ENCODE results near the gene LRRC9. TPM values are rescaled to one million over a fixed set of nuclear protein-coding genes. Genes with fewer than 3 reads are reported as not detected.
"Not testable (repeated sequence)": the region's sequence is repeated elsewhere in the genome, so short reads cannot be mapped to it uniquely, and the experiment has no call there.

Gene LRRC9
- total and polyA plus RNA-seq, 5 donors from 2014 or later = not detected

GRCh38 chr14:59997449-59997848 is 77.5 kb downstream of the LRRC9 start:
- Mint-ChIP-seq H3K36me3 (no peaks in the 10 kb centered on the region), H3K27me3 (no peaks in the 10 kb centered on the region), H3K27ac (no peak overlapping the region), H3K4me3 (no peak overlapping the region), H3K4me1 (no peaks in the 10 kb centered on the region), H3K9me3 (peaks cover 0 to 1% (median 0%) of the 10 kb centered on the region in 7 donors)
- ATAC-seq (ENCODE audit: low read depth in 2 of 2) (no peak), DNase-seq (no peak)
- no peaks in the 10 kb centered on the region for H3K9me3 ChIP-seq (ENCODE audit: control insufficient read depth in 2 of 2, low read length in 2 of 2)
- H3K36me3 ChIP-seq (ENCODE audit: control insufficient read depth, insufficient read depth, low read length) = no peaks in the 10 kb centered on the region
- H3K4me3 ChIP-seq (ENCODE audit: low read depth, low read length) = no peak overlapping the region
- peaks cover 5% of the 10 kb centered on the region for H3K27me3 ChIP-seq (ENCODE audit: control insufficient read depth, insufficient read depth, low read length)
- H3K27ac ChIP-seq (ENCODE audit: insufficient read depth, low read length, poor library complexity, severe bottlenecking) = no peak overlapping the region
- no peaks in the 10 kb centered on the region for H3K4me1 ChIP-seq (ENCODE audit: control insufficient read depth, insufficient read depth, low read length, poor library complexity, severe bottlenecking)

GRCh38 chr14:59997966-59998365 is 78.0 kb downstream of the LRRC9 start:
- Histone ChIP-seq H3K4me3 (ENCODE audit: low read depth, low read length) (no peak overlapping the region), H3K9me3 (ENCODE audit: control insufficient read depth in 2 of 2, low read length in 2 of 2) (no peaks in the 10 kb centered on the region), H3K27me3 (ENCODE audit: control insufficient read depth, insufficient read depth, low read length) (peaks cover 7% of the 10 kb centered on the region), H3K4me1 (ENCODE audit: control insufficient read depth, insufficient read depth, low read length, poor library complexity, severe bottlenecking) (no peaks in the 10 kb centered on the region), H3K36me3 (ENCODE audit: control insufficient read depth, insufficient read depth, low read length) (no peaks in the 10 kb centered on the region), H3K27ac (ENCODE audit: insufficient read depth, low read length, poor library complexity, severe bottlenecking) (no peak overlapping the region)
- H3K27me3 Mint-ChIP-seq = no peaks in the 10 kb centered on the region
- H3K27ac Mint-ChIP-seq = no peak overlapping the region
- no peak overlapping the region for H3K4me3 Mint-ChIP-seq
- peaks cover 0 to 1% (median 0%) of the 10 kb centered on the region in 7 donors for H3K9me3 Mint-ChIP-seq
- no peak for DNase-seq
- no peaks in the 10 kb centered on the region for H3K36me3 Mint-ChIP-seq
- ATAC-seq (ENCODE audit: low read depth in 2 of 2) = no peak
- no peaks in the 10 kb centered on the region for H3K4me1 Mint-ChIP-seq

GRCh38 chr14:59998564-59998963 is 78.6 kb downstream of the LRRC9 start:
- H3K36me3 Mint-ChIP-seq = no peaks in the 10 kb centered on the region
- H3K9me3 Mint-ChIP-seq = peaks cover 0 to 1% (median 0%) of the 10 kb centered on the region in 7 donors
- H3K27ac Mint-ChIP-seq = no peak overlapping the region
- ATAC-seq (ENCODE audit: low read depth in 2 of 2) (no peak), DNase-seq (no peak)
- Histone ChIP-seq H3K4me1 (ENCODE audit: control insufficient read depth, insufficient read depth, low read length, poor library complexity, severe bottlenecking) (no peaks in the 10 kb centered on the region), H3K27me3 (ENCODE audit: control insufficient read depth, insufficient read depth, low read length) (peaks cover 7% of the 10 kb centered on the region), H3K27ac (ENCODE audit: insufficient read depth, low read length, poor library complexity, severe bottlenecking) (no peak overlapping the region), H3K4me3 (ENCODE audit: low read depth, low read length) (no peak overlapping the region), H3K9me3 (ENCODE audit: control insufficient read depth in 2 of 2, low read length in 2 of 2) (no peaks in the 10 kb centered on the region), H3K36me3 (ENCODE audit: control insufficient read depth, insufficient read depth, low read length) (no peaks in the 10 kb centered on the region)
- no peaks in the 10 kb centered on the region for H3K27me3 Mint-ChIP-seq
- no peaks in the 10 kb centered on the region for H3K4me1 Mint-ChIP-seq
- H3K4me3 Mint-ChIP-seq = no peak overlapping the region

GRCh38 chr14:60002819-60003492 is 83.0 kb downstream of the LRRC9 start:
- no peaks in the 10 kb centered on the region for H3K4me1 Mint-ChIP-seq
- no peaks in the 10 kb centered on the region for H3K36me3 Mint-ChIP-seq
- no peak overlapping the region for H3K27ac ChIP-seq (ENCODE audit: insufficient read depth, low read length, poor library complexity, severe bottlenecking)
- no peak for DNase-seq
- H3K9me3 Mint-ChIP-seq = no peaks in the 10 kb centered on the region
- peaks cover 6% of the 10 kb centered on the region for H3K27me3 Mint-ChIP-seq
- peaks cover 3% of the 10 kb centered on the region for H3K27me3 ChIP-seq (ENCODE audit: control insufficient read depth, insufficient read depth, low read length)
- H3K27ac Mint-ChIP-seq = no peak overlapping the region
- H3K9me3 ChIP-seq (ENCODE audit: control insufficient read depth in 2 of 2, low read length in 2 of 2) = no peaks in the 10 kb centered on the region
- H3K4me3 ChIP-seq (ENCODE audit: low read depth, low read length) = no peak overlapping the region
- no peak for ATAC-seq (ENCODE audit: low read depth in 2 of 2)
- no peaks in the 10 kb centered on the region for H3K4me1 ChIP-seq (ENCODE audit: control insufficient read depth, insufficient read depth, low read length, poor library complexity, severe bottlenecking)
- no peak overlapping the region for H3K4me3 Mint-ChIP-seq
- no peaks in the 10 kb centered on the region for H3K36me3 ChIP-seq (ENCODE audit: control insufficient read depth, insufficient read depth, low read length)

- DNase-seq (no peak), ATAC-seq (ENCODE audit: low read depth in 2 of 2) (no peak)
- H3K9me3 Mint-ChIP-seq = peaks cover 0 to under 1% (median 0%) of the 10 kb centered on the region in 7 donors
- H3K4me3 Mint-ChIP-seq = no peak overlapping the region
- H3K27me3 Mint-ChIP-seq = peaks cover 10% of the 10 kb centered on the region
- no peaks in the 10 kb centered on the region for H3K4me1 Mint-ChIP-seq
- Histone ChIP-seq H3K4me3 (ENCODE audit: low read depth, low read length) (no peak overlapping the region), H3K27me3 (ENCODE audit: control insufficient read depth, insufficient read depth, low read length) (peaks cover 5% of the 10 kb centered on the region), H3K4me1 (ENCODE audit: control insufficient read depth, insufficient read depth, low read length, poor library complexity, severe bottlenecking) (no peaks in the 10 kb centered on the region), H3K9me3 (ENCODE audit: control insufficient read depth in 2 of 2, low read length in 2 of 2) (no peaks in the 10 kb centered on the region), H3K27ac (ENCODE audit: insufficient read depth, low read length, poor library complexity, severe bottlenecking) (no peak overlapping the region), H3K36me3 (ENCODE audit: control insufficient read depth, insufficient read depth, low read length) (no peaks in the 10 kb centered on the region)
- H3K36me3 Mint-ChIP-seq = no peaks in the 10 kb centered on the region
- no peak overlapping the region for H3K27ac Mint-ChIP-seq
These were observed 84.0 kb downstream of the LRRC9 start for GRCh38 chr14:60003991-60004390.

GRCh38 chr14:60008042-60008441 is 88.1 kb downstream of the LRRC9 start:
- Histone ChIP-seq H3K27me3 (ENCODE audit: control insufficient read depth, insufficient read depth, low read length) (peaks cover 2% of the 10 kb centered on the region), H3K36me3 (ENCODE audit: control insufficient read depth, insufficient read depth, low read length) (no peaks in the 10 kb centered on the region), H3K4me1 (ENCODE audit: control insufficient read depth, insufficient read depth, low read length, poor library complexity, severe bottlenecking) (no peaks in the 10 kb centered on the region), H3K27ac (ENCODE audit: insufficient read depth, low read length, poor library complexity, severe bottlenecking) (no peak overlapping the region), H3K4me3 (ENCODE audit: low read depth, low read length) (no peak overlapping the region), H3K9me3 (ENCODE audit: control insufficient read depth in 2 of 2, low read length in 2 of 2) (no peaks in the 10 kb centered on the region)
- Mint-ChIP-seq H3K4me1 (no peaks in the 10 kb centered on the region), H3K27ac (no peak overlapping the region), H3K4me3 (no peak overlapping the region), H3K27me3 (peaks cover 10% of the 10 kb centered on the region), H3K36me3 (no peaks in the 10 kb centered on the region), H3K9me3 (peaks cover 0 to 6% (median 3%) of the 10 kb centered on the region in 7 donors)
- DNase-seq (no peak), ATAC-seq (ENCODE audit: low read depth in 2 of 2) (no peak)

- not testable (repeated sequence) for H3K27ac Mint-ChIP-seq, H3K36me3 Mint-ChIP-seq
- peaks cover 14% of the 10 kb centered on the region for H3K27me3 Mint-ChIP-seq
These were observed 90.3 kb downstream of the LRRC9 start for GRCh38 chr14:60010263-60010662.

GRCh38 chr14:60014402-60014801 is 94.5 kb downstream of the LRRC9 start:
- H3K4me1 Mint-ChIP-seq = no peaks in the 10 kb centered on the region
- DNase-seq = no peak
- H3K9me3 Mint-ChIP-seq = peaks cover 0 to 9% (median 3%) of the 10 kb centered on the region in 7 donors
- Histone ChIP-seq H3K36me3 (ENCODE audit: control insufficient read depth, insufficient read depth, low read length) (no peaks in the 10 kb centered on the region), H3K27ac (ENCODE audit: insufficient read depth, low read length, poor library complexity, severe bottlenecking) (no peak overlapping the region), H3K27me3 (ENCODE audit: control insufficient read depth, insufficient read depth, low read length) (peaks cover 2% of the 10 kb centered on the region), H3K9me3 (ENCODE audit: control insufficient read depth in 2 of 2, low read length in 2 of 2) (no peaks in the 10 kb centered on the region), H3K4me1 (ENCODE audit: control insufficient read depth, insufficient read depth, low read length, poor library complexity, severe bottlenecking) (no peaks in the 10 kb centered on the region), H3K4me3 (ENCODE audit: low read depth, low read length) (no peak overlapping the region)
- no peaks in the 10 kb centered on the region for H3K36me3 Mint-ChIP-seq
- peaks cover 4% of the 10 kb centered on the region for H3K27me3 Mint-ChIP-seq
- ATAC-seq (ENCODE audit: low read depth in 2 of 2) = no peak
- no peak overlapping the region for H3K4me3 Mint-ChIP-seq
- H3K27ac Mint-ChIP-seq = no peak overlapping the region

More at GRCh38 chr14:60010263-60010662, 90.3 kb downstream of the LRRC9 start:
- H3K4me3 ChIP-seq (ENCODE audit: low read depth, low read length); H3K4me1 Mint-ChIP-seq; H3K9me3 Mint-ChIP-seq; H3K9me3 ChIP-seq (ENCODE audit: control insufficient read depth in 2 of 2, low read length in 2 of 2); DNase-seq; H3K27me3 ChIP-seq (ENCODE audit: control insufficient read depth, insufficient read depth, low read length); H3K4me1 ChIP-seq (ENCODE audit: control insufficient read depth, insufficient read depth, low read length, poor library complexity, severe bottlenecking); ATAC-seq (ENCODE audit: low read depth in 2 of 2); H3K36me3 ChIP-seq (ENCODE audit: control insufficient read depth, insufficient read depth, low read length); H3K27ac ChIP-seq (ENCODE audit: insufficient read depth, low read length, poor library complexity, severe bottlenecking); H3K4me3 Mint-ChIP-seq: not testable (repeated sequence)
